Hepatocyte (in vitro differentiated cells): ENCODE measurements around the gene PIK3R2. TPM values are rescaled to one million over a fixed set of nuclear protein-coding genes. Genes with fewer than 3 reads are reported as not detected.

ENCODE experiments used
- DNase-seq: peaks from one replicate; pipeline ENCODE4 v3.0.0-alpha.2; 2016; ENCODE audit warnings: low spot score
- H2AFZ ChIP-seq: fragments of 200-600 bp; sonication (generic); 2 replicates; pipeline ENCODE4 v1.6.0; 2016; ENCODE audit warnings: antibody characterized with exemption, mild to moderate bottlenecking
- H3K27ac ChIP-seq: fragments of 200-600 bp; sonication (generic); 2 replicates; pipeline ENCODE4 v1.5.1; 2016; ENCODE audit warnings: mild to moderate bottlenecking
- H3K27me3 ChIP-seq: fragments of 200-600 bp; sonication (generic); 2 replicates; pipeline ENCODE4 v1.6.1; 2016
- H3K36me3 ChIP-seq: fragments of 200-600 bp; sonication (generic); replicated peaks from 2 replicates; pipeline ENCODE4 v1.5.1; 2016; ENCODE audit warnings: low read depth; ENCODE audit not compliant: insufficient read depth
- H3K4me1 ChIP-seq: fragments of 200-600 bp; sonication (generic); 2 replicates; pipeline ENCODE4 v1.5.1; 2016; ENCODE audit warnings: mild to moderate bottlenecking, moderate library complexity; ENCODE audit not compliant: insufficient read depth
- H3K4me2 ChIP-seq: fragments of 200-600 bp; sonication (generic); 2 replicates; pipeline ENCODE4 v1.6.0; 2016
- H3K4me3 ChIP-seq: fragments of 200-600 bp; sonication (generic); 2 replicates; pipeline ENCODE4 v1.5.1; 2016; ENCODE audit warnings: mild to moderate bottlenecking
- H3K79me2 ChIP-seq: fragments of 200-600 bp; sonication (generic); 2 replicates; pipeline ENCODE4 v1.6.0; 2017; ENCODE audit warnings: mild to moderate bottlenecking
- H3K9me2 ChIP-seq: fragments of 200-600 bp; sonication (generic); replicated peaks from 2 replicates; pipeline ENCODE4 v1.6.0; 2017; ENCODE audit warnings: mild to moderate bottlenecking; ENCODE audit not compliant: insufficient read depth
- H3K9me3 ChIP-seq: fragments of 200-600 bp; sonication (generic); 2 replicates; pipeline ENCODE4 v1.5.1; 2016; ENCODE audit warnings: low read depth, mild to moderate bottlenecking
- H4K20me1 ChIP-seq: fragments of 200-600 bp; sonication (generic); 2 replicates; pipeline ENCODE4 v1.6.0; 2016; ENCODE audit warnings: mild to moderate bottlenecking; ENCODE audit not compliant: insufficient read depth, poor library complexity, severe bottlenecking
- CTCF ChIP-seq: fragments of 200-600 bp; sonication (generic); IDR thresholded peaks from 2 replicates; pipeline ENCODE4 v1.5.1; 2016; ENCODE audit warnings: antibody characterized with exemption, mild to moderate bottlenecking; ENCODE audit not compliant: poor library complexity
- EZH2 ChIP-seq: fragments of 200-600 bp; sonication (generic); IDR thresholded peaks from 2 replicates; pipeline ENCODE4 v1.6.1; 2016; ENCODE audit warnings: antibody characterized with exemption, mild to moderate bottlenecking, borderline replicate concordance
- EZH2phosphoT487 ChIP-seq: fragments of 200-600 bp; sonication (generic); IDR thresholded peaks from one replicate; pipeline ENCODE4 v1.6.1; 2018; ENCODE audit warnings: antibody characterized with exemption, mild to moderate bottlenecking, low read depth, moderate library complexity; ENCODE audit not compliant: unreplicated experiment, severe bottlenecking
- WGBS: methylation state at CpG from one replicate; pipeline ENCODE4 v1.1.6; 2016; ENCODE audit warnings: low lambda C conversion rate; ENCODE audit errors: missing lambda C conversion rate; 5-methylcytosine and 5-hydroxymethylcytosine counted together
- polyA plus RNA-seq: library from polyadenylated mRNA; unstranded; fragments of >200 nt; fragmentation: Nextera tagmentation; extraction: Ambion mirVana; gene quantifications from 2 replicates; pipeline ENCODE4 v1.2.1, GENCODE V29; 2016
- total RNA-seq: library from RNA; depleted of rRNA; stranded (reverse); fragments of >200 nt; gene quantifications from 2 replicates; pipeline ENCODE4 v1.2.3, GENCODE V29; 2014

PIK3R2 gene
- total and polyA plus RNA-seq, 2 experiments from 2014 or later, result 29.9 to 52.2 TPM

GRCh38 chr19:18164072-18164471, 11.1 kb downstream of the PIK3R2 start:
- no peaks in the 10 kb centered on the region for H3K27me3 ChIP-seq
- 98% methylated on average over 7 of the region's 7 CpGs for WGBS
- H3K4me3 ChIP-seq, result no peak overlapping the region
- TF ChIP-seq EZH2phosphoT487, result no peak
- no peak for TF ChIP-seq EZH2
- TF ChIP-seq CTCF, result no peak
- no peak for DNase-seq
- no peaks in the 10 kb centered on the region for H3K36me3 ChIP-seq
- no peak overlapping the region for H3K4me2 ChIP-seq
- H3K79me2 ChIP-seq, result peaks cover 5% of the 10 kb centered on the region
- H3K9me2 ChIP-seq, result no peaks in the 10 kb centered on the region
- peaks cover 3% of the 10 kb centered on the region for H3K4me1 ChIP-seq
- H4K20me1 ChIP-seq, result peaks cover 8% of the 10 kb centered on the region
- no peak overlapping the region for H3K27ac ChIP-seq
- H3K9me3 ChIP-seq, result no peaks in the 10 kb centered on the region
- H2AFZ ChIP-seq, result no peak overlapping the region

GRCh38 chr19:18165794-18166544, 13.0 kb downstream of the PIK3R2 start:
- no peaks in the 10 kb centered on the region for H3K36me3 ChIP-seq

GRCh38 chr19:18167011-18167410, 14.0 kb downstream of the PIK3R2 start:
- Histone ChIP-seq H3K4me1 (no peaks in the 10 kb centered on the region), H3K9me3 (no peaks in the 10 kb centered on the region), H3K36me3 (no peaks in the 10 kb centered on the region), H3K27me3 (no peaks in the 10 kb centered on the region), H3K9me2 (no peaks in the 10 kb centered on the region), H3K79me2 (no peaks in the 10 kb centered on the region), H3K4me2 (no peak overlapping the region), H2AFZ (no peak overlapping the region), H3K27ac (no peak overlapping the region), H4K20me1 (no peaks in the 10 kb centered on the region), H3K4me3 (no peak overlapping the region)
- no peak for DNase-seq
- TF ChIP-seq CTCF (no peak), EZH2phosphoT487 (no peak), EZH2 (no peak)
- 95% methylated on average over 20 of the region's 21 CpGs for WGBS

More at GRCh38 chr19:18165794-18166544, 13.0 kb downstream of the PIK3R2 start:
- peaks cover 3% of the 10 kb centered on the region for H4K20me1 ChIP-seq
- no peak for DNase-seq
- H3K4me1 ChIP-seq, result peaks cover 1% of the 10 kb centered on the region
- WGBS, result 96% methylated on average over 15 of the region's 15 CpGs
- H3K4me2 ChIP-seq, result no peak overlapping the region
- H3K9me3 ChIP-seq, result no peaks in the 10 kb centered on the region
- no peaks in the 10 kb centered on the region for H3K27me3 ChIP-seq
- H3K4me3 ChIP-seq, result no peak overlapping the region
- H2AFZ ChIP-seq, result no peak overlapping the region
- no peak overlapping the region for H3K27ac ChIP-seq
- TF ChIP-seq EZH2 (no peak), EZH2phosphoT487 (no peak), CTCF (no peak)
- H3K9me2 ChIP-seq, result no peaks in the 10 kb centered on the region
- H3K79me2 ChIP-seq, result peaks cover 2% of the 10 kb centered on the region
